ENCODE measurements around the gene NAGPA.

DNA sequence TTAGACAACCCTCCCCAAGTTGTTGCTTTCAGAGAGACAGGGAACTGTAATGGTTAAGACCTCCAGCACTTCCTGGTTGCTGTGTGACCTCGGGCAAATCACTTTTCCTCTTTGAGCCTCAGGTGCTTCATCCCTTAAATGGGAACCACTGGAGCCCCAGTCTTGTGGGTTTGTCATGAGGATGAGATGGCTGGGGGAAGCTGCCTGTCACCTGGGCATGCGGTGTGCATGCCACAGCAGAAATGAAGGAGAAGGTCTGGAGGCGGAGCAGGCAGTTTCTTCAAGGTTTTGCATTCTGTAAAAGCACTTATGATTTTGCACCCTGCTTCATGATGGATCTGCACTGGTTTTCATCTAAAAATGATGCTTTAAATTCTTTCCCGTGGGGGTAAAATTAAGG, 22.1 kb downstream of the NAGPA start:
- TF ChIP-seq CTCF (IDR thresholded peaks at IDR 0.05; ENCODE audit: insufficient read depth, low read depth, low read length) (no peak), EZH2 (IDR thresholded peaks at IDR 0.05; ENCODE audit: insufficient read depth, low read length) (no peak)
